Fibroblast of skin of left biceps (primary cell): ENCODE measurements around the gene CLCNKA.

ENCODE experiments used
- DNase-seq, 2 experiments: peaks; one replicate each; pipeline ENCODE4 v3.0.0-alpha.2; 2013; ENCODE audit warnings: low read depth in 2 of 2

The CLCNKA gene

GRCh38 chr1:16077406-16078245 is 55.8 kb downstream of the CLCNKA start:
- no peak for DNase-seq

- peak in 1 of 2 experiments; percentile 25 for DNase-seq
These were observed 57.3 kb downstream of the CLCNKA start for GRCh38 chr1:16078925-16079656.

GRCh38 chr1:16080422-16081150 is 58.8 kb downstream of the CLCNKA start:
- DNase-seq = no peak

GRCh38 chr1:16081636-16082035 is 59.8 kb downstream of the CLCNKA start:
- DNase-seq = no peak

- no peak for DNase-seq
These were observed 60.6 kb downstream of the CLCNKA start for GRCh38 chr1:16082283-16083038.

GRCh38 chr1:16083486-16083885 is 61.6 kb downstream of the CLCNKA start:
- no peak for DNase-seq
